GM18870 (cell line): ENCODE data around the gene RUNX2.
A peak's percentile ranks its signal among the peaks of the same experiment; 100 is the strongest.
"Not testable (repeated sequence)": the region's sequence is repeated elsewhere in the genome, so short reads cannot be mapped to it uniquely, and the experiment has no call there.

Source experiments
- ATAC-seq: cut with Tn5 transposase; IDR thresholded peaks from one replicate; pipeline ENCODE4 v1.9.1; 2021; ENCODE audit warnings: moderate library complexity; ENCODE audit not compliant: unreplicated experiment

Gene RUNX2

GRCh38 chr6:45545416-45545815, 217.3 kb downstream of the RUNX2 start:
- no peak for ATAC-seq

- peak; percentile 98 for ATAC-seq
Observed at GRCh38 chr6:45548657-45549515, 220.8 kb downstream of the RUNX2 start.

GRCh38 chr6:45552536-45552935, 224.4 kb downstream of the RUNX2 start:
- ATAC-seq: no peak

- no peak for ATAC-seq
Observed at GRCh38 chr6:45553730-45554344, 225.7 kb downstream of the RUNX2 start.

GRCh38 chr6:45554591-45554990, 226.5 kb downstream of the RUNX2 start:
- ATAC-seq: no peak

GRCh38 chr6:45555981-45556771, 228.0 kb downstream of the RUNX2 start:
- no peak for ATAC-seq

GRCh38 chr6:45556828-45557227, 228.7 kb downstream of the RUNX2 start:
- no peak for ATAC-seq

GRCh38 chr6:45557454-45557853, 229.3 kb downstream of the RUNX2 start:
- no peak for ATAC-seq

GRCh38 chr6:45558858-45559257, 230.7 kb downstream of the RUNX2 start:
- peak; percentile 81 for ATAC-seq

GRCh38 chr6:45560321-45560820, 232.2 kb downstream of the RUNX2 start:
- ATAC-seq: not testable (repeated sequence)

GRCh38 chr6:45562171-45562570, 234.0 kb downstream of the RUNX2 start:
- no peak for ATAC-seq

- no peak for ATAC-seq
Observed at GRCh38 chr6:45563041-45563440, 234.9 kb downstream of the RUNX2 start.

- ATAC-seq: no peak
Observed at GRCh38 chr6:45563844-45564243, 235.7 kb downstream of the RUNX2 start.

GRCh38 chr6:45566882-45567281, 238.8 kb downstream of the RUNX2 start:
- ATAC-seq: no peak

GRCh38 chr6:45567879-45568278, 239.7 kb downstream of the RUNX2 start:
- no peak for ATAC-seq

GRCh38 chr6:45568626-45569025, 240.5 kb downstream of the RUNX2 start:
- no peak for ATAC-seq

- ATAC-seq: no peak
Observed at GRCh38 chr6:45569210-45569945, 241.2 kb downstream of the RUNX2 start.

GRCh38 chr6:45571159-45571558, 243.0 kb downstream of the RUNX2 start:
- no peak for ATAC-seq

GRCh38 chr6:45572833-45573232, 244.7 kb downstream of the RUNX2 start:
- no peak for ATAC-seq

GRCh38 chr6:45574014-45574461, 245.9 kb downstream of the RUNX2 start:
- no peak for ATAC-seq

GRCh38 chr6:45574885-45575284, 246.8 kb downstream of the RUNX2 start:
- ATAC-seq: no peak
